Forelimb muscle (tissue), 1 donor: ENCODE data around the gene NR1H4. TPM values are rescaled to one million over a fixed set of nuclear protein-coding genes. Genes with fewer than 3 reads are reported as not detected.
"Not testable (repeated sequence)": the region's sequence is repeated elsewhere in the genome, so short reads cannot be mapped to it uniquely, and the experiment has no call there.

Experiments
- DNase-seq: peaks from one replicate; pipeline ENCODE4 v3.0.0-alpha.2; 2013; ENCODE audit warnings: low read depth
- polyA plus RNA-seq: library from polyadenylated mRNA; unstranded; fragments of 120-200 nt; gene quantifications from one replicate; pipeline ENCODE4 v1.2.1, GENCODE V29; 2013; ENCODE audit not compliant: insufficient read length

Gene NR1H4
- polyA plus RNA-seq, 1 donor: not detected

DNA sequence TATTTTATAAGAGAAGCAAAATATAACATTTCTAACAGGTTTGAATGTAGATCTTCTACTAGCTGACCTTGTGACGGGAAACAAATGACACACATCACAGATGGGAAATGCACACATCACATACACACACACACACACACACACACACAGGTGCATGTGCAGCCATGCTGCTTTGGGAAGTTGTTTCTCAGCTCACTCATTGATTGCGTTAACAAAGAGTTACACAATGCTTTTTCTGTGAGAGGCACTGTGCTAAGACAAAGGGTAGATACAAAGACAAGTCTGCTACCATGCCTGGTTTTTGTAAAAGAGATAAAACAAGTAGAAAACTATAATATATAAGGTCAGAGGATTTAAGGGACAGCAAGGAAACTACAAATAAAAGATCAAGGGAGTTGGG is 1.3 kb upstream of the NR1H4 start:
- no peak for DNase-seq

GRCh38 chr12:100473050-100473715 is 483 bp upstream of the NR1H4 start:
- DNase-seq: no peak

DNA sequence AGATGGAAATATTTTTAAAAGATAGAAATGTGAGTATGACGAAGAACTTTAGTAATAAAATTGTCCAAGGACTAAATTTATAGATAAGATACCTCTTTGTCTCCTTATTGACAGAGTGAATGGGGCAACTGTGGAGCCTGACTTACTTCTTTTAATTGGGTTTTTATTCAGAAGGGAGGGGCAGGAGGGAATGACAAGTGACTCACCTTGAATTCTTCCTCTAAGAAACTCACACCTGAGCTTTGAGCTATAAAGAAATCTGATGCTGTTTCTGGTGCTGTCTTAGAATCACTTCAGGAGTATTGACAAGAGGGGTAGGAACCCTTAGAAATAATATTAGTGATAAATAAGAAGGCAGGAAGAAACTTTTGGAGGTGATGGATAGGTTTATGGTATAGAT is 951 bp downstream of the NR1H4 start:
- no peak for DNase-seq

- DNase-seq: no peak
Measured at GRCh38 chr12:100476013-100476751, 2.5 kb downstream of the NR1H4 start.

DNA sequence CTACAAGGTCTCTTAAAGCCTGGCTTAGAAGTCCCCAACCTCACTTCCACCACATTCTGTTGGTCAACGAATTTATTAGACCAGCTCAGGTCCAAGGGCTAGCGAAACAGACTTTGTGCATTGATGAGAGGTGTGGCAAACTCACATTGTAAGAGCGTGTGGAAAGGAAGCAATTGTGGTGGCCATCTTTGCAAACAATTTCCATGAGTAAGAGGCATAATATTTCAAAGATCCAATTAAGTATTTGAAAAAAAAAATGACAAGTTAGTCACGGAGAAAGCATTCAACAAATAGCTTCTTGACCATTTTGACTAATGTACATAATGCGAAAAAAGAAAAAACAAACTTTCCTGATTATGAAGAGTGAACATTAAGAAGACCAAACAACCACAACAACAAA is 7.4 kb downstream of the NR1H4 start:
- no peak for DNase-seq

DNA sequence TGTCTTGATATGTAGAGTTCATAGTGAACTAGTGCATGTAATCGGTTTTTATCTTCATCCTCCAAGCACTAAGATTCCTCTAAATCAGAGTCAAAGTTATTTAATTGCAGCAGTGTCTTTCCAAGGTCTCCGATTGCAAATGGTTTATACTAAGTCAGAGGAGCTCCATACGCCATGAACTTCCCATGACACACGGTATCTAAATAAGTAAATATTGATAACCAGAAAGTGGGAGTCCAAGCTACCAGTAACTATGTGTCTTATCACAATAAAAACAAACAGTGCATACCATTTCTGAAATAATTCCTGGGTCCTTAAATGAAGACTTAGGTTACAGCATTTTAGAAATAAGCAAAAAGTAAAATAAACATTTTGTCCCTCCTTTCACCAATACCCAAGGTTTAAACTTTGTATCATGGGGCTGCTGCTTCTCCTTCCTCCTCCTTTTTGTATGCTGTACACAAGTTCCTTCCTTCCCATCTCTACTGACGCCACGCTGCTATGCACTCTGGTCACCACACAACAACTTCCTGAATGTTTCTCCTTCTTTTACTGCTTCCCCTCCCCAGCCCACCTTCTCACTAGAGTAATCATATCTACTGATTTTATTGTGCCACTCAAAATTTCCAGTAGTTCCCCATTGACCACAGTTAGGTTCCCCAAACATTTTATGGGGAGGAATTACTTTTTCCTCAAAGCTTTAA is 10.7 kb downstream of the NR1H4 start:
- no peak for DNase-seq

- no peak for DNase-seq
Measured at GRCh38 chr12:100484891-100485471, 11.3 kb downstream of the NR1H4 start.

GRCh38 chr12:100485983-100486382 is 12.3 kb downstream of the NR1H4 start:
- no peak for DNase-seq

DNA sequence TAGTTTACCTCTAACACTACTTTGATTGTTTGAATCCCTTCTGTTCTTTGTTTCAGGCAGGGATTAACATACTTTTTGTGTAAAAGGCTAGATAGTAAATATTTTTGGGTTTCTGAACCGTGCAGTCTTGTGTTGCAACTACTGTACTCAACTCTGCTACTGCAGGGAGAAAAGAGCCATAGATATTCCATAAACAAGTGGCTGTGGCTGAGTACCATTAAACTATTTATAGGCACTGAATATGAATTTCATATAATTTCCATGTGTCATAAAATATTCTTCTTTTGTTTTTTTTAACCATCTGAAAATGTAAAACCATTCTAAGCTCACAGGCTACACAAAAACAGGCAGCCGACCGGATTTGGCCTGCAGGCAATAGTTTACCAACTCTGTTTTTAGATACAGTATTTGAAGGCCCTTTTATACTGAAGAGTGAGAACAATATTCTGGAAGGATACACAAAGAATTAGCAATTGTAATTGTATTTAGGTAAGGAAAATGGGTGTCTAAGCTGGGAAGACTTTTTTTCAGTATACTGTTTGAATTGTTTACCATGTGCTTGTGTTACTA is 15.7 kb downstream of the NR1H4 start:
- DNase-seq: no peak

- no peak for DNase-seq
Measured at GRCh38 chr12:100490056-100490455, 16.4 kb downstream of the NR1H4 start.

DNA sequence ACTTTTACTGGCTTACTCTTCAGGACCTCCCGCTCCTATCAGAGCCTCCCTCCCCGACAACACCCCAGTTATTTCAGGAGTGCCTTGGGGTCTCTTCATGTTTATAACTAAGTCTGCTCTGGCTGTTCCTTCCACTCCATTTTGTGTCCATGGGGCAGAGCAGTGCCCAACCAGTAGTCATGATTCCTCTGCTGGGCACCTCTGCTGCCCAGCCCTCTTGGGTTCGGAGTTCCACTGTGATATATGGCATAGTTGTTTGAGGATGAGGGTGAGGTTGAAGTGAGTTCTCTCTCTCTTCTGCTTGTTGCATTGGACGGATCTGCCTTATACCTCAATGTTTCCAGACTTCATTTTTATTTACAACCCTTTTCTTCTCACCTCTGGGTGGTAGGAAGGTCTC is 17.4 kb downstream of the NR1H4 start:
- DNase-seq: no peak

DNA sequence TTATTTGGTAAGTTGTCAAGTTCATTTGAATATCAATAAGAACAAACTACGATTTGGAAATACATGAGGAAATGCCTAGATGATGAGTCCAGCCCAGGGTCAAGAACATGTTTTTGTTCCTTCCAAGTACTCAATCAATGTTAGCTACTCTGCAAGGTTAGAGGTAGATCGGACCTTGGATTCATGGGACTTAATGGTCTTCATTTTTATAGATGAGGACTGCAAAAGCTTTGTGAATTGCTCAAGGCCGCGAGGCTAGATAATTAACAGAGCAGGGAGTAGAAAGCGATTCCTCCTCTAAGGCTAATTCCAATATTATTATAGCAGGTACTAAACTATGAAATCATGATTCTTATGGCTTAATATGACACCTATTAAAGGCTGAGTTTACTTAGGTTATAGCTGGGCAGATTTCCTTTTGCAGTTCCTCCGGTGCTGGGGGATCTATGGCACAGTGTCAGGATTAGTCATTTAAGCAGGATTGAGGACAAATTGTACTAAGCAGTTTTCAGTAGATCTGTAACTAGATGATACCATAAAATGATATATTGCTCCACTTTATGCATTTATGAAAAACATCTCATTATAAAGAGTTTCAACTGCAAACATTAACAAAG is 19.8 kb downstream of the NR1H4 start:
- no peak for DNase-seq

DNA sequence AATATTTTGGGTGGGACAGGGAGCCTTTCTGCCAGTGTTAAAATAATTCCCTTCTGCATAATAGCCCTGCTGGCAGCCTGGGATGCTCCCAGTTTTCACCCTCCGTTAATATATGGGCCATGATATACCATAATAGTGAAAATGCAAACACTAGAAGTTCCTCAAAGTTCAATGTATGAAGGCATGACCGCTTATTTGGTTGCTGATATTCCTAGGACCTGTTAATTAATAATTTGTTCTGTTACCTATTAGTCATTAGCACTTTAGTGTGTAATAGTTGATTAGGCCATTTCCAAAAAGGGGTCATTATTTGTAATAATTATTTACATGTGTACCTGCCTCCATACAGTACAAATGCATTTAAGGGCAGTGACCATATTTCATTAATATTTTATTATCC is 20.4 kb downstream of the NR1H4 start:
- no peak for DNase-seq

DNA sequence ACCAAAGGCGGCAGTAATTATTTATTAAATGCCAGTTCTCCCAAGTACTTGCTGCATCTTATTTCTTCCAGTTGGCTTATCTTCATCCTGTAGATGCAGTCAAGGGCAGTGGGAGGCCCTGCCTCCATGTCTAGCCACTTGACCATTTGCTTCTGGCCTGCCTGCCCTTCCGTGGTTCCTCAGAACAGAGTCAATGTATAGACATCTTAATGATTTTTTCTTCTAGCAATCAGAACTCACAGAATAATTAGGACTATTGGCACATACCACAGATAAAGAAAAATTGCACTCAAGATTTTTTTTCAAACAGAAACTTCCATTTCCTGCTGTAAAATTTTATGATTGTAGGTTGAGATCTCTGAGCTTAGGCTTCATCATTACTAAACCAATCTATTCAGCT is 20.9 kb downstream of the NR1H4 start:
- no peak for DNase-seq

DNA sequence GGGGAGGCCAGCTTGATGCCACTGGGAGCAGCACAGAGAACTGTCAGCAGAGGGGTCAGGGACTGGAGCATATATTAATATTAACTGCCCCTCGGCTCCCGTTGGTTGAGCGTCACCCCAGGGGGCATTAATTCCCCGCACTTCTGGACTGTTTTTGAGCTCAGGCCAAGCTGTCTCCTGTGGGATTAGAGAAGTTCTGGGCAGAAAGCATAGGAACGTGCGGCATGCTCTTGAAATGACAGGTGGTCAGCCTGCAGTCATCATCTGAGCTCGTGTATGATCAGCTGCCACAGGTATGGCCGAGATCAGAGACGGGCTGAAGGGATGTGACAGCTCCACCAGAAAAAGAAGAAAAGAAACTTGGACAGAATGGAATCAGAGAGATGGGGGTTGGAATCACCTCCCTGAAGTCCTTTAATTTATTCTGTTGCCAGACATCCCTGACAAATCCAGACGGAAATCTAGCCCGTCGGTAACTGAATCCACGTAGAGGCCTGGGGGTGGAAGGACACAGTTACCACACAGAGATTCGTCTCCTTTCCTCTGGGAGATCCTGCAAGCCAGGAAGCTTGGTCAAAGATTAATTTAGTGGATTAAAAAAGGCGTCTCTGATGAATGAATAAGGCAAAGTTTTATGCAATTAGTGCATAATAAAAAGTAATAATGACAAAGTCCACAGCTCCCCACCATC is 23.6 kb downstream of the NR1H4 start:
- DNase-seq: no peak

DNA sequence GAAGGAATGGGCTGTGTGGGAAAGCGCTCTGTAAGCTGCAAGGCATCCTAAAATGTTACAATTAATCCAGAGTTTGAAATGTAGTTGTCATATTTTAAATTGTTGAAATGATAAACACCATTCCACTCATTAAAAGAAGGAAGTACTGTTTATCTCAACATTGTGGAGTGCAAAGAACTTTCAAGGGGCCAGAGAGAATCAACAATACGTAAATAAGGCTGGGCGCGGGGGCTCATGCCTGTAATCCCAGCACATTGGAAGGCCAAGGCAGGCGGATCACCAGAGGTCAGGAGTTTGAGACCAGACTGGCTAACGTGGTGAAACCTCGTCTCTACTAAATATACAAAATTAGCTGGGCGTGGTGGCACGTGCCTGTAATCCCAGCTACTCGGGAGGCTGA is 24.5 kb downstream of the NR1H4 start:
- DNase-seq: no peak

DNA sequence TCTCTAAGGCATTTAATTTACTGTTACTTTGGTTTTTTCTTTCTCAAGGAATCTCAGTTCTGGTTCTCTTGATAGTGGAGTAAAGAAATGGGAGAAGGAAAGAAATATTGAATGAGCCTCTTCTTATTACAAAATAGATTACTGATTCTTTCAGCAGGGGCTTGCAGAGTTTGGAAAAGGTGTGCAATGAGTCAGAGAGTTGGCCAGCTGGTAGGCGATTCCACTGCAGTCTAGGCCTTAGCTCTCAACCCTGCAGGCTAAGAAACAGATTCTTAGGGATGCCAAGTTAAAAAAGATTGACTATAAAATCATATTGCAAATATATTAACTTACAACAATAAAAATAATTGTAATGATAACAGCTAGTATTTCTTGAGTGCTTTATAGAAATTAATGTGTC is 25.8 kb downstream of the NR1H4 start:
- no peak for DNase-seq

GRCh38 chr12:100502718-100503117 is 29.1 kb downstream of the NR1H4 start:
- DNase-seq: not testable (repeated sequence)

- DNase-seq: no peak
Measured at GRCh38 chr12:100503228-100503628, 29.6 kb downstream of the NR1H4 start.

DNA sequence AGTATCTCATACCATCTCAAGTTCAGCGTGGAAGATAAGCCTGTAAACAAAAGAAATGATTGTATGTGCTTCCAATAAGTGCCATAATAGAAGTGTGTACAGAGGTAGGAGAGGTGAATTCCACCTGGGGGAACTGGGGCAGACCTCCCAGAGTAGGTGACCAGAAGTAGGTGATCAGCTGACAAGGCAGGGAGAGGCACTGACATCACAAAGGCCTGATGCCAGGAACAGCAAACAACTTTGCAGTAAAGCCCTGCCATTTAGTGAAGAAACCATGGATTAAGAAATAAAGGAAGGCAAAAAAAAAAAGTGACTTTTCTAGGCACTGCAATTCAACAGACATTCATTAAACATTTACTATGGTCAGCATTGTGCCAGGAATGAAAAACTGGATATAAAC is 31.1 kb downstream of the NR1H4 start:
- no peak for DNase-seq

- no peak for DNase-seq
Measured at GRCh38 chr12:100508751-100509150, 35.1 kb downstream of the NR1H4 start.
